NCI-H748 (cell line): ENCODE results near the gene PCSK5.
"Not testable (repeated sequence)": the region's sequence is repeated elsewhere in the genome, so short reads cannot be mapped to it uniquely, and the experiment has no call there.

Experiments used
- DNase-seq: peaks from one replicate; lab custom pipeline; 2025; ENCODE audit not compliant: unreplicated experiment; lab: John Stamatoyannopoulos, UW

PCSK5 gene

DNA sequence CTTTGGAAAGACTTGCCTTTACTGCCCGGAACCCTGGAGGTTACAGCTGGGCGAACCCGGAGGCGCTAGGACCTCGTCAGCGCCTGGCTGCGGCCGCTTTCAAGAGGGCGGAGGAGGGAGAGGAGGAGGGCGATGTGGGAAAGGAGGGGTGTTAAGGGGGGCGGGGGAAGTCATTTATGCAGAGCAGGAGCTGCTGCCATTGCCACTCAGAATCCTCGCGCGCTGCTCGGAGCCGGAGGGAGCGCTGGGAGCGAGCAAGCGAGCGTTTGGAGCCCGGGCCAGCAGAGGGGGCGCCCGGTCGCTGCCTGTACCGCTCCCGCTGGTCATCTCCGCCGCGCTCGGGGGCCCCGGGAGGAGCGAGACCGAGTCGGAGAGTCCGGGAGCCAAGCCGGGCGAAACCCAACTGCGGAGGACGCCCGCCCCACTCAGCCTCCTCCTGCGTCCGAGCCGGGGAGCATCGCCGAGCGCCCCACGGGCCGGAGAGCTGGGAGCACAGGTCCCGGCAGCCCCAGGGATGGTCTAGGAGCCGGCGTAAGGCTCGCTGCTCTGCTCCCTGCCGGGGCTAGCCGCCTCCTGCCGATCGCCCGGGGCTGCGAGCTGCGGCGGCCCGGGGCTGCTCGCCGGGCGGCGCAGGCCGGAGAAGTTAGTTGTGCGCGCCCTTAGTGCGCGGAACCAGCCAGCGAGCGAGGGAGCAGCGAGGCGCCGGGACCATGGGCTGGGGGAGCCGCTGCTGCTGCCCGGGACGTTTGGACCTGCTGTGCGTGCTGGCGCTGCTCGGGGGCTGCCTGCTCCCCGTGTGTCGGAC is at the start of gene PCSK5:
Gene PCSK5, plus strand, starts transcription at position 202 of the 805 bp plus-strand sequence. Its CDS starts 509 bp downstream, at position 711.
- peak; percentile 91 for DNase-seq

GRCh38 chr9:75844321-75844720 is 46.2 kb upstream of the PCSK5 start:
- no peak for DNase-seq

- no peak for DNase-seq
These were observed 44.7 kb upstream of the PCSK5 start for GRCh38 chr9:75845806-75846205.

DNA sequence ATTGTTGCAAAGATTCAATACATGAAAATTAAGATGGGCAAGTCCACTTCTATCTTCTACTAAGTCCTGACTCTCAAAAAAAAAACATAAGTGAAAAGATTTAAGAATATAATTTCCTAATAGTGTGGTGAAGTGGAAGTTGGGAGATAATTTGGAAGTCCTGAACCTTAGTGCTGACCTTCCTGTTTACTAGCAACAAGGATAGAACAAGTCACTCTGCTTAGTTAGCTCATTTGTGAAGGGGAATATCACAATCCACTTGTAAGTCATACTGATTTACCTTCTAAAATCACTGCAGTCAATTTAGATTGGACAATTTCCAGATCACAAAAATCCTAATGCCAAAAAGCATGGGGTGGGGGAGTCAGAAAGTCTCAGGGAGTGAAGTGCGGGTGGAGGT is 43.4 kb upstream of the PCSK5 start:
- no peak for DNase-seq

DNA sequence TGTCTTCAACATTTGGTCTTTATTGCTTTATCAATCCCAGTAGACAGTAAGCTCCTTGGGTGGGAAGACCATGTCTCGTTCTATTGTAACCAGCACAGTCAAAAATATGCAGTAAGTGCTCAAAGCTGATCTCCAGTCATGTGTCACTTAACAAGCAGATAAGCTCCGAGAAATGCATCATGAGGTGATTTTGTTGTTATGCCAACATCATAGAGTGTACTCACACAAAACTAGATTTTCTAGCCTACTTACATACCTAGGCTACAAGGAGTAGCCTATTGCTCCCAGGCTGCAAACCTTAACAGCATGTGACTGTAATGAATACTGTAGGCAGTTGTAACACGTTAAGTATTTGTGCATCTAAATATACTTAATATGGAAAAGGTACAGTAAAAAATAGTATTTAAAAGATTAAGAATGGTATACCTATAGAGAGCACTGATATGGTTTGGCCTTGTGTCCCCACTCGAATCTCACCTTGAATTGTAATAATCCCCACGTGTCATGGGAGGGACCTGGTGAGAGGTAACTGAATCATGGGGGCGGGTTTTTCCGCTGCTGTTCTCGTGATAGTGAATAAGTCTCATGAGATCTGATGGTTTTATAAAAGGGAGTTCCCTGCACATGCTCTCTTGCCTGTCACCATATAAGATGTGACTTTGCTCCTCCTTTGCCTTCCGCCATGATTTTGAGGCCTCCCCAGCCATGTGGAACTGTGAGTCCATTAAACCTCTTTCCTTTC is 39.8 kb upstream of the PCSK5 start:
- DNase-seq, result no peak

DNA sequence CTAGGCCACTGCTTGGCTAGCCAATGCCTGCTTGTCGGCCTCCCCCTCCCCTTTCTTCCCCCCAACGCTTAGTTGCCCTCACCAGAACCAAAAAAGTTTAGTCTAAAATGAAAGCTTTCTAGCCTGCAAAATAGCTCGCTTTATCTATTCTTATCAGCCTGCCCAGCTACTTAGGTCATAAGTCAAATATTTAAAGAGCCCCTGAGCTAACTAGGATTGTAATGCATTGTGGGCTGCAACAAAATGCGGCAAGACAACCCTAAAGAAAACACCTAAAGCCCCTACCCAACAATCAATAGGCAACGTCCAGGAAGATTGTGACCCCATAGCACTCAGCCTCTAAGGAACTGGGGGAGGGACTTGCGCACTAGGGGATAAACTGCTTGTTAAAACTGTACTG is 38.6 kb upstream of the PCSK5 start:
- no peak for DNase-seq

DNA sequence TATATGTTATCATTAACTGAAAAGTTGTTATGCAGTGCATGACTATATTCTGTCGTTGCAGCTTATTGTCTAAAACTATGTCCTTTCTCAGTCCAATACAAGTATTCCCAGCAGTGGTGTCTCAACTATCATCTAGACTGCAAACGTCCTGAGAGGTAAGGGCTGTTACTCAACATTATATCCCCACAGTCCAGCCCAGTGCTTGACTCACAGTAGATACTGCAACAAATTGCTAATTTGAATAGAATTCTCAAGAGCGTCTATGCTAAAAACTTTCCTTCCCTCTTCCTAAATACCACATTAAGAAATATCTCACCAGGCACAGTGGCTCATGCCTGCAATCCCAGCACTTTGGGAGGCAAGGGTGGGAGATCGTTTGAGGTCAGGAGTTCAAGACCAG is 37.7 kb upstream of the PCSK5 start:
- no peak for DNase-seq

- peak; percentile 27 for DNase-seq
These were observed 35.0 kb upstream of the PCSK5 start for GRCh38 chr9:75855509-75855908.

- DNase-seq, result no peak
These were observed 31.9 kb upstream of the PCSK5 start for GRCh38 chr9:75858497-75859092.

DNA sequence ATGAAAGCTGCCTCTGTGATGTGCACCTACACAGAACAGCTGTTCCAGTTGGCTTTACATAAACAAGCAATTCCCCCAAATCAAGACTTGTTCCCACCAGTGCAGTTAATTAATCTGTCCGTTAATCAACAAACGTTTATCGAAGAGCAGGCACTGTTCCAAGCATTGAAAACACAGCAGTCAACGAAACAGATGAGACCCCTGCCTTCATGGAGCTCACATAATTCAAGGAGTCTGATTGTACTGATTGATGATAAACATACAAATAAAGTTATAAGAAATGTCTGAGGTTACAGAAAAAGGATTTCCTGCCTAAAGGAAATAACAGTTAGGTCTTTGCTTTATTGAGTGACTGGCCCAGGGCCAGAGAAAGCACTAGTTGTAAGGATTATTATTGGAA is 26.2 kb upstream of the PCSK5 start:
- DNase-seq, result no peak

DNA sequence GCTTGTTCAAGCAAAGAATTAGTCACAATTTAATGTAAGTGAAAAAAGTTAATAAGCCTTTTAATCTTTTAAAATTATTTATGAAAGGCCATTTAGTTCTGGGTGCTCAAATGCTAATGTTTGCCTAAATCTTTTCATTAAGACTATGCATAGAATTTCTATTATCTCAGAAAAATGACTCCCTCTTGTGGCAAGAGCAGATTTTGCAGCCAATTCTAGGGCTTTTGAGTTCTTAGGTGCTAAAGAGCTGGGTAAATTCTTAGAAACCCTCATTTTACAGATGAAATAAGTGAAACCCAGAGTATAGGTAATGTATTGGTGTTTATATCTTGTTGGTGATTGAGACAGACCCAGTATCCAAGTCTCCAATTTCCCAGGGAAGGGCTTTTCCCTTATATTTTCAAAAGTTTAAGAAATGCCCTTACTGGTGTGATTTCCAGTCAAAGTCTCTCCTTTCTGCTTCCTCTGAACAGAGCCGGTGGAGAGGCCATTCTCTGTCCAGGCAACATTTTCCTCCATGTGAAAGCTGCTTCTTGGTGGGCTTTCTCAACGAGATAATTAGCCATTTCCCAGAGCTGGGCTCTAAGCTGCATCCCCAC is 24.1 kb upstream of the PCSK5 start:
- peak; percentile 47 for DNase-seq

DNA sequence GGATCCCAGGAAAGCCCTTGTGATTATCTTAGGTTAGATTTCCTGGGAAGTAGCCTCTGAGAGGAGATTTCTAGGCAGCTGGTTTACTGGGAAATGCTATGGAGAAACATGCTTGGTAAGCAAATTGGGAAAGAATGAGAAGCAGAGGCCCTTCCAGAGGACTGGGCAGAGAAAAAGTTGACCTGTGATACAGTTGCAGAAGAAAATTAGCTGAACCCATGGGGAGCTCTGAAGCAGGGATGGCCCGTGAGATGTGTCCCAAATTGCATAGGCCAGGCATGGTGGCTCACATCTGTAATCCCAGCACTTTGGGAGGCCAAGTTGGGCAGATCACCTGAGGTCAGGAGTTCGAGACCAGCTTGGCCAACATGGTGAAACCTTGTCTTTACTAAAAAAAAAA is 21.9 kb upstream of the PCSK5 start:
- DNase-seq, result not testable (repeated sequence)

- no peak for DNase-seq
These were observed 21.2 kb upstream of the PCSK5 start for GRCh38 chr9:75869236-75869635.

DNA sequence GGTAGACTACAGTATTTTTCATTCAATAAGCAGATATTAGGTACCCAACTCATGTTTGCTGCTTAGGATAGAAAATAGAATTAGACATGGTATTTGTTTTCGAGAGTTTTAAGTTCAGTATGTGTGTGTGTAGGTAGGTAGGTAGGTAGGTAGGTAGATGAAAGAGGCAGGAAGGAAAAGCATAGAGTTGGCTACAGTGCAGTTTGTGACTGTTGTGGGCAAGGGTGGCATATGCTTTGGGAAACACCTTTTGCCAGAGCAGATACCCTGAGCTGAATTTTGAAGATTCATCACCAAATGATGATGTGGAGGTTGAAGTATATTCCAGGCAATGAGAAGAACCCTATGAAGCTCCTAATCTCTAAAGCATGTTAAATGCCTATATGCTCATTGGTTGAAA is 20.0 kb upstream of the PCSK5 start:
- no peak for DNase-seq

DNA sequence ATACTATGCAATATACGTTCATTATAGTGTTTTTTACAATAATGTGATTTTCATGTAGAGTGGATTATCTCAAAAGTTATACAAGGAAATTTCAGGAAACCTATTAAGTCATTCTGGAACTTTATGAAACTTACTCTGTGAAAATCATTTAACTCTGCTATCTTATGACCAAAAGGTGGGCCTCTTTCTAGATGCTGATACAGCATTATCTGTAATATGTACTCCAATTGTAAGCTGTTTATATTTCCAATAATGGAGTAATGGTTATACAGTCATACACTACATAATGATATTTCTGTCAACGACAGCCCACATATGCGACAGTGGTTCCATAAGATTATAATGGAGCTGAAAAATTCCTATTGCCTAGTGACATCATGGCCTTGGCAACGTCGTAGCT is 18.8 kb upstream of the PCSK5 start:
- no peak for DNase-seq

GRCh38 chr9:75873712-75874111 is 16.8 kb upstream of the PCSK5 start:
- no peak for DNase-seq

- no peak for DNase-seq
These were observed 13.4 kb upstream of the PCSK5 start for GRCh38 chr9:75876999-75877640.

DNA sequence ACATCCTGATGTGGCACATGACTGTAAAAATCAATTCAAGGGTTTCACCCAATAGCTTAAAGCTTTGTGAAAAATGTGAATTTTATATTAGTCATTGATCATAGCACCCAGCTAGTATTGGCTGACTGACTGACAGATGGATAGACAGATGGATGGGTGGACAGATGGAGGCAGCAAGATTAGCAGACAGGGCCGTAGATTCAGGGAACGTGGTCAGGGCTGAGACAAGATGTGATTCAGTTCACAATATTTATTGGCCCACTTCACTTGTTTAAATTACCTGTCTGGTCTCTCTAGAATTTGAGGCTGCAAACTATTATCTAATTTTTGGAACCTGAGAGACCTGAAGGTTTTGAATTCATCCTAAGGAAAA is 12.0 kb upstream of the PCSK5 start:
- DNase-seq, result no peak

DNA sequence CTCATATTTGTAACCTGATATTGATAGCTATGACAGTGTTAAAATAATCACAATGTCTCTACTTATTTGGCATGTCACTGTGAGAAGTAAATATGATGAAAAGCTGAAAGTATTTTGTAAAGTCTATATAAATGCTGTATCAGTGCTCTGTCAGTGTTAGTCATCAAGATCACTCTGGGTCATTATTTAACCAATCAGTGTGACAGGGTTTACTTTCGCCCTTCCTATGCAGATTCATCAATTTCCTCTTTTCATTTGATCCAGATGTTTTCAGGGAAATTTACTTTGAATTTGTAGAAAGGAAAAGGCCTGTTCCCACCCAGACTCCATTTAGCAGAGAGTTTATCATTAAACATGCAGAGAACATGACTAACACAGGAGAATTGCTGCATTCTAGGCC is 9.9 kb upstream of the PCSK5 start:
- no peak for DNase-seq

- no peak for DNase-seq
These were observed 8.7 kb upstream of the PCSK5 start for GRCh38 chr9:75881761-75882160.

DNA sequence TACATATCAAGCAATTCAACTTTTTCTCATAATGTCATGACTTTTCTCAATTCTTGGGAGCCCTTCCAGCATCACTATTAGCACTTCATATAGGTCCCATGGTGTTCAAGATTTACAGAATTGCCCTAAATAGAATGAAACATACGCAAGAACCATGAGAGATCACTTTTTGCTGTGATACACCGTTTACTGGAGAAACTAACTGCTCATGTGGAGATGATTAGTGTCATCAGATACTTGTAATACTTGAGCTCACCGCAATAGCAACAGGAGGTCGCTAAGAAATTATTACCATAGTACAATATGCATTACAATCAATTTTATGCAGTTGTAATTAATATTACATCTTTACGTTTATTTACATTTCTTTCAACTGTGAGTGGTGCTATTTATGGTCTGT is 4.8 kb upstream of the PCSK5 start:
- DNase-seq, result no peak
